ENCODE measurements around the gene MED12L.

The MED12L gene

GRCh38 chr3:151082880-151083838 is 2.3 kb upstream of the MED12L start:
- Mint-ChIP-seq H3K36me3 (ENCODE audit: low read depth) (no peaks in the 10 kb centered on the region), H3K4me3 (no peak overlapping the region), H3K9me3 (no peaks in the 10 kb centered on the region), H3K27ac (no peak overlapping the region), H3K27me3 (peaks cover 52% of the 10 kb centered on the region), H3K4me1 (ENCODE audit: low read depth) (peaks cover 11% of the 10 kb centered on the region)
- no peak for DNase-seq

GRCh38 chr3:151084893-151085226 is 604 bp upstream of the MED12L start:
- peak overlapping the region; percentile 26 for H3K27ac Mint-ChIP-seq
- peaks cover 56% of the 10 kb centered on the region for H3K27me3 Mint-ChIP-seq
- peak overlapping the region; percentile 61 for H3K4me3 Mint-ChIP-seq
- DNase-seq: no peak
- H3K9me3 Mint-ChIP-seq: no peaks in the 10 kb centered on the region
- H3K4me1 Mint-ChIP-seq (ENCODE audit: low read depth): peaks cover 13% of the 10 kb centered on the region
- H3K36me3 Mint-ChIP-seq (ENCODE audit: low read depth): no peaks in the 10 kb centered on the region

DNA sequence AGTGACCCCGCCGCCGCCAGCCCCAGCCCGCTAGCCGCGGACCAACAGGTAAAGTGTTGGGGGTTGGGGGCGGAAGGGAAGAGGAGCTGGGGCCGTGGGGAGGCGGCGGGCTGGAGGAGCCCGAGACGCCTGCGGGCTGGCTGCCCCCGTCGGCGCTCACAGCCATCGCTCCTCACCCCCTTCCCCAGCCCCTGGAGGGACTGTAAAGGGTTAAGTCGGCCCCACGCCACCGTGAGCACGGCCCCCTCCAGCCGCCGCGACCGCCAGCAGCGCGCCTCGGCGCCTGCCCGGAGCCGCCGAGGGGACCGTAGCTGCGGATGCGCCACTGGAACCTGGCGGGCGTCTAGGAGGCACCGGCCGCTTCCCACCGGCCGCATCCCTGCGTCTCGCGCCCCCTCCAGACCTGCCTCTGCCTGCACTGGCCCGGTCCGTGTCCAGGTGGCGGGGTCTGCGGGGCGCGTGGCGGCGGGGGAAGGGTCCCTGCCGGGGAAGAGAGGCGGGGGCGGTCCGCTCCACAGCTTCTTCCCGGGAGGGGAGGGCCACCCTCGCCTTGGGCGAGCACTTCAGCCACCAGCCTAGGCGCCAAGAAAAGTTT is 522 bp downstream of the MED12L start:
- Mint-ChIP-seq H3K27me3 (peaks cover 58% of the 10 kb centered on the region), H3K4me3 (peak overlapping the region; percentile 81), H3K36me3 (ENCODE audit: low read depth) (no peaks in the 10 kb centered on the region), H3K27ac (no peak overlapping the region), H3K4me1 (ENCODE audit: low read depth) (peaks cover 13% of the 10 kb centered on the region), H3K9me3 (no peaks in the 10 kb centered on the region)
- peak; percentile 56 for DNase-seq

GRCh38 chr3:151086484-151087456 is 1.3 kb downstream of the MED12L start:
- peak; percentile 79 for DNase-seq
- H3K27ac Mint-ChIP-seq: no peak overlapping the region
- H3K9me3 Mint-ChIP-seq: no peaks in the 10 kb centered on the region
- peak overlapping the region; percentile 81 for H3K4me3 Mint-ChIP-seq
- peaks cover 13% of the 10 kb centered on the region for H3K4me1 Mint-ChIP-seq (ENCODE audit: low read depth)
- no peaks in the 10 kb centered on the region for H3K36me3 Mint-ChIP-seq (ENCODE audit: low read depth)
- H3K27me3 Mint-ChIP-seq: peaks cover 59% of the 10 kb centered on the region

DNA sequence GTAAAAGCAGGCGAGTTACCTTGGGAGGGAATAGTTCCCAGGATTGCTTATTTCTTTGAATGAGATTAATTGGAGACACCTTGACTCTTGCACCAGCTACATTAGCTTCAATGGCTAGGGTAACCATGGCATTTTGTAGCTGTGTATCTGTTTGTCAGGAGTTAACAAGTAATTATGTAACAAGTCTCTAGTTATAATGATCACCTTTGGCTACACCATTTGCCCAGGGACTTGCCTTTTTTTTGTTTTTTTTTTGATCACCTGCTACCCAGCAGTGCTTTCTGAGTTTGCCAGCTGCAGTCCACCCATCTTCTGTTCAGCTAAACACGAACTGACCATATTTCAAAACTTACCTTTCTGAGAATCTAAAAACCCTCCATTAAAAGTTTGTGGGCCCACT is 2.2 kb downstream of the MED12L start:
- Mint-ChIP-seq H3K4me1 (ENCODE audit: low read depth) (peaks cover 13% of the 10 kb centered on the region), H3K27ac (no peak overlapping the region), H3K9me3 (no peaks in the 10 kb centered on the region), H3K27me3 (peaks cover 56% of the 10 kb centered on the region), H3K4me3 (peak overlapping the region; percentile 72), H3K36me3 (ENCODE audit: low read depth) (no peaks in the 10 kb centered on the region)
- DNase-seq: no peak

DNA sequence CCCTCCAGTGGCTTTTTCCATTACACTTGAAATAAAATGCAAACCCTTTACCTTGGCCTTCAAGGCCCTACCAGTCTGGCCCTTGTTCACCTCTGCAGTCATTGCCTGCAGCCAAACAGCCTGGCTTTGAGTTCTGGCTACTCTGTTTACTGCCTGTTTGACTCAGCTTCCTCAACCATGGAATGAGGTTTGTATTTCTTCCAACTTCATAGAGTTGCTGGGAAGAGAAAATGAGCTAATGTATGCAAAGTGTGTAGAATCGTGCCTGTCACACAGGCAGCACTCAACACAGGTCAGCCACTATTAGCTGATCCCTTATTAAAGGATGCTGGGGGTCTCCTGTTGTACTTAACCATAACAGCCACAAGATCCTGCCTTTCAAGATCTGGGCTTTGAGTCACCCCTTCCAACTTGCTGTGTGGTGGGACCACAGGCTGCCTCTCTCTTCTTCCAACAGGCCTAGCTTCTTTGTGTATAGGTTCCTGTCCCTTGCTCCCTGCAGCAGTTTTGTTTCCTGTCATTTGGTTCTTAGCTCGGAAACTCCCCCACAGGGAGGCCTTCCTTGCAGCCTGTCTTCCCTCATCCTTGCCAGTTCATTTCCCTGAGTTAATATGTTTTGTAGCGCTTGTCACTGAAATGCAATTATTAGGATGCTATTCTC is 6.4 kb downstream of the MED12L start:
- Mint-ChIP-seq H3K27ac (no peak overlapping the region), H3K9me3 (no peaks in the 10 kb centered on the region), H3K4me3 (no peak overlapping the region), H3K27me3 (peaks cover 53% of the 10 kb centered on the region), H3K4me1 (ENCODE audit: low read depth) (peaks cover 5% of the 10 kb centered on the region), H3K36me3 (ENCODE audit: low read depth) (no peaks in the 10 kb centered on the region)
- no peak for DNase-seq

GRCh38 chr3:151093148-151093547 is 7.7 kb downstream of the MED12L start:
- Mint-ChIP-seq H3K27me3 (peaks cover 51% of the 10 kb centered on the region), H3K9me3 (no peaks in the 10 kb centered on the region), H3K4me1 (ENCODE audit: low read depth) (peaks cover 2% of the 10 kb centered on the region), H3K27ac (no peak overlapping the region), H3K4me3 (no peak overlapping the region), H3K36me3 (ENCODE audit: low read depth) (no peaks in the 10 kb centered on the region)
- DNase-seq: no peak

- DNase-seq: no peak
- H3K4me3 Mint-ChIP-seq: no peak overlapping the region
- H3K36me3 Mint-ChIP-seq (ENCODE audit: low read depth): no peaks in the 10 kb centered on the region
- H3K27me3 Mint-ChIP-seq: peaks cover 53% of the 10 kb centered on the region
- peaks cover 6% of the 10 kb centered on the region for H3K9me3 Mint-ChIP-seq
- H3K4me1 Mint-ChIP-seq (ENCODE audit: low read depth): no peaks in the 10 kb centered on the region
- no peak overlapping the region for H3K27ac Mint-ChIP-seq
Observed at GRCh38 chr3:151093905-151094304, 8.4 kb downstream of the MED12L start.

DNA sequence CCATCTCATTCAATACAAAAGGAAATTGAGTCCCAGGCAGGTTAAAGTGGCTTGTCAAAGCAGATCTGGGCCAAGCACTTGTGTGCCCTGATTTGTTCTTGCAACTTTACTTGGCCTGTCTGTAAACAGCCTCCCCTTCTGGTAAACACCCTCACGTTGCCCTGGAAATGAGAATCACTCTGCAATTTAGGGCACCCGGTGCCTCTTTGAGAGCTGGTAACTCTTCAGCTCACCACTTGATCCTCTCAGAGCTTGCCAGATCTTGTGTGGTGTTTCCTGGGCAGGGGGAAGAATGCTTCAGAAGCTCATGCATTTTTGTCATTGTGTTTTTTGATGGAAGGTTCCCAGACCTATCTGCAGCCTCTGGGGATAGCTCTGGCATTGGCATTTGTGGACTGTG is 11.3 kb downstream of the MED12L start:
- DNase-seq: no peak
- Mint-ChIP-seq H3K27me3 (peaks cover 62% of the 10 kb centered on the region), H3K4me3 (no peak overlapping the region), H3K27ac (no peak overlapping the region), H3K9me3 (peaks cover 8% of the 10 kb centered on the region), H3K36me3 (ENCODE audit: low read depth) (no peaks in the 10 kb centered on the region), H3K4me1 (ENCODE audit: low read depth) (no peaks in the 10 kb centered on the region)

- Mint-ChIP-seq H3K36me3 (ENCODE audit: low read depth) (no peaks in the 10 kb centered on the region), H3K4me1 (ENCODE audit: low read depth) (no peaks in the 10 kb centered on the region), H3K9me3 (peaks cover 8% of the 10 kb centered on the region), H3K27me3 (peaks cover 50% of the 10 kb centered on the region), H3K27ac (no peak overlapping the region), H3K4me3 (no peak overlapping the region)
- no peak for DNase-seq
Observed at GRCh38 chr3:151100076-151100475, 14.6 kb downstream of the MED12L start.

GRCh38 chr3:151101270-151101969 is 16.0 kb downstream of the MED12L start:
- no peak overlapping the region for H3K27ac Mint-ChIP-seq
- no peak overlapping the region for H3K4me3 Mint-ChIP-seq
- peaks cover 38% of the 10 kb centered on the region for H3K27me3 Mint-ChIP-seq
- DNase-seq: no peak
- no peaks in the 10 kb centered on the region for H3K36me3 Mint-ChIP-seq (ENCODE audit: low read depth)
- H3K9me3 Mint-ChIP-seq: peaks cover 8% of the 10 kb centered on the region
- H3K4me1 Mint-ChIP-seq (ENCODE audit: low read depth): no peaks in the 10 kb centered on the region

DNA sequence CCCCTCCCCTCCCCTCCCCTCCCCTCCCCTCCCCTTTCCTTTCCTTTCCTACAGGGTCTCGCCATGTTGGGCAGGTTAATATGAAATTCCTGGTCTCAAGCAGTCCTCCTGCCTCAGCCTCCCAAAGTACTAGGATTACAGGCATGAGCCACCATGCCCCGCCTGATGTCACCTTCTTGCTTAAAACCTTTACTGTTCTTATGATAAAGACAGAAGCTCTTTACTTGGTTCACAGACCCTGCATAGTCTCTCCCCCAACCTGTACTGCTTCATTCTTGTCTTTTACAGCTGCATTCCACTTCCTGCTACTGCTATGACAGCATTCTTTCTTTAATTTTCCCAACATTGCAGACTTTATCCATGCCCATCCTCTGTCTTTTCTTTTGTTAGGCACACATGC is 20.8 kb downstream of the MED12L start:
- H3K9me3 Mint-ChIP-seq: no peaks in the 10 kb centered on the region

GRCh38 chr3:151107177-151107576 is 21.7 kb downstream of the MED12L start:
- no peaks in the 10 kb centered on the region for H3K36me3 Mint-ChIP-seq (ENCODE audit: low read depth)
- DNase-seq: no peak
- H3K4me3 Mint-ChIP-seq: no peak overlapping the region
- no peaks in the 10 kb centered on the region for H3K9me3 Mint-ChIP-seq
- no peaks in the 10 kb centered on the region for H3K4me1 Mint-ChIP-seq (ENCODE audit: low read depth)
- H3K27me3 Mint-ChIP-seq: peaks cover 18% of the 10 kb centered on the region
- no peak overlapping the region for H3K27ac Mint-ChIP-seq

More for the DNA sequence above, 20.8 kb downstream of the MED12L start:
- H3K4me3 Mint-ChIP-seq: no peak overlapping the region
- no peaks in the 10 kb centered on the region for H3K4me1 Mint-ChIP-seq (ENCODE audit: low read depth)
- no peaks in the 10 kb centered on the region for H3K36me3 Mint-ChIP-seq (ENCODE audit: low read depth)
- DNase-seq: no peak
- H3K27me3 Mint-ChIP-seq: peaks cover 18% of the 10 kb centered on the region
- no peak overlapping the region for H3K27ac Mint-ChIP-seq
